Right renal cortex interstitium (tissue), 3 donors: Measurements from ENCODE around the gene CENPM. TPM values are rescaled to one million over a fixed set of nuclear protein-coding genes. Genes with fewer than 3 reads are reported as not detected.

ENCODE experiments used
- DNase-seq, 3 donors: peaks; one replicate each; pipeline ENCODE4 v3.0.0-alpha.2; 2013; ENCODE audit warnings: low read depth in 3 of 3, low spot score in 2 of 3
- polyA plus RNA-seq, 3 donors: library from polyadenylated mRNA; unstranded; fragments of 120-200 nt; gene quantifications; one replicate each; pipeline ENCODE4 v1.2.1, GENCODE V29; 2013; ENCODE audit not compliant: insufficient read length in 3 of 3

The CENPM gene
- polyA plus RNA-seq, 3 donors, result 9.4 to 12.0 (median 10.9) TPM

GRCh38 chr22:41915035-41915785 lies 31.7 kb downstream of the CENPM start, which contains the start of gene SHISA8:
Gene SHISA8, minus strand, starts transcription at chr22:41915074. Its CDS starts 407 bp downstream, at chr22:41914667.
- DNase-seq, result no peak

- DNase-seq, result no peak
These were observed 32.3 kb downstream of the CENPM start for GRCh38 chr22:41914611-41915034.

- DNase-seq, result no peak
These were observed 33.0 kb downstream of the CENPM start for GRCh38 chr22:41913842-41914534.

GRCh38 chr22:41913040-41913719 lies 33.8 kb downstream of the CENPM start:
- no peak for DNase-seq

GRCh38 chr22:41912338-41913039 lies 34.5 kb downstream of the CENPM start:
- no peak for DNase-seq

GRCh38 chr22:41911001-41911611 lies 35.8 kb downstream of the CENPM start:
- DNase-seq, result no peak

- no peak for DNase-seq
These were observed 36.6 kb downstream of the CENPM start for GRCh38 chr22:41910050-41911000.

- DNase-seq, result no peak
These were observed 37.5 kb downstream of the CENPM start for GRCh38 chr22:41909310-41910049.

- DNase-seq, result no peak
These were observed 38.3 kb downstream of the CENPM start for GRCh38 chr22:41908411-41909309.

- no peak for DNase-seq
These were observed 39.2 kb downstream of the CENPM start for GRCh38 chr22:41907436-41908401.

- no peak for DNase-seq
These were observed 40.1 kb downstream of the CENPM start for GRCh38 chr22:41906822-41907221.

- no peak for DNase-seq
These were observed 41.3 kb downstream of the CENPM start for GRCh38 chr22:41905411-41906202.

GRCh38 chr22:41904450-41905410 lies 42.2 kb downstream of the CENPM start:
- no peak for DNase-seq

- no peak for DNase-seq
These were observed 44.0 kb downstream of the CENPM start for GRCh38 chr22:41902932-41903421.
